Measurements from ENCODE around the gene POC1A.

DNA sequence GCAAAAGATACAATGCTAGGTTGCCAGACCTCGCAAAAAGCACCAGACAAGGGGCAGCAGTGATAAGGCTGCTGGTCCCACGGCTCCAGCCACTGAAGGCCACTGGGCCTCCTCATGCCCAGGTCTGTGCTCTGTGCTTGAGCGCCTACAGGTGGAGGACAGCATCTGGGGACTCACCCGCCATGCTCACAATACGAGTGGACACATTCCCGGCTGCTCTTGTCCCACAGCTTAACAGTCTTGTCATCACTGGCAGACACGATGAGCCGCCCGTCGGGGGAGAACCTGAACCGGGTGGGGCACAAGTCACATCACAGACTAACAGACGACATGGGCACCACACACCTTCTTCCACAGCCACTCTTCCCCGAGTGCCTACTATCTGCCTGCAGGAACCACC lies 7.4 kb downstream of the POC1A start:
- TF ChIP-seq MEF2B (IDR thresholded peaks at IDR 0.05; ENCODE audit: partially characterized antibody, poor library complexity, severe bottlenecking) (no peak), EZH2 (IDR thresholded peaks at IDR 0.05; ENCODE audit: borderline replicate concordance, control insufficient read depth, low read depth, low read length) (no peak), NR2C1 (IDR thresholded peaks at IDR 0.05) (no peak), ATF2 (IDR thresholded peaks at IDR 0.05; ENCODE audit: low read length) (no peak), KDM1A (IDR thresholded peaks at IDR 0.05; ENCODE audit: borderline replicate concordance) (no peak), GABPA (IDR thresholded peaks at IDR 0.05; ENCODE audit: low read depth) (no peak), FOXK2 (IDR thresholded peaks at IDR 0.05) (no peak)
- TF ChIP-seq, protein P1, sequence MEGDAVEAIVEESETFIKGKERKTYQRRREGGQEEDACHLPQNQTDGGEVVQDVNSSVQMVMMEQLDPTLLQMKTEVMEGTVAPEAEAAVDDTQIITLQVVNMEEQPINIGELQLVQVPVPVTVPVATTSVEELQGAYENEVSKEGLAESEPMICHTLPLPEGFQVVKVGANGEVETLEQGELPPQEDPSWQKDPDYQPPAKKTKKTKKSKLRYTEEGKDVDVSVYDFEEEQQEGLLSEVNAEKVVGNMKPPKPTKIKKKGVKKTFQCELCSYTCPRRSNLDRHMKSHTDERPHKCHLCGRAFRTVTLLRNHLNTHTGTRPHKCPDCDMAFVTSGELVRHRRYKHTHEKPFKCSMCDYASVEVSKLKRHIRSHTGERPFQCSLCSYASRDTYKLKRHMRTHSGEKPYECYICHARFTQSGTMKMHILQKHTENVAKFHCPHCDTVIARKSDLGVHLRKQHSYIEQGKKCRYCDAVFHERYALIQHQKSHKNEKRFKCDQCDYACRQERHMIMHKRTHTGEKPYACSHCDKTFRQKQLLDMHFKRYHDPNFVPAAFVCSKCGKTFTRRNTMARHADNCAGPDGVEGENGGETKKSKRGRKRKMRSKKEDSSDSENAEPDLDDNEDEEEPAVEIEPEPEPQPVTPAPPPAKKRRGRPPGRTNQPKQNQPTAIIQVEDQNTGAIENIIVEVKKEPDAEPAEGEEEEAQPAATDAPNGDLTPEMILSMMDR (IDR thresholded peaks at IDR 0.05 in 2 of 3, conservative IDR thresholded peaks at IDR 0.05 in 1 of 3; ENCODE audit: control insufficient read depth in 2 of 3, extremely low read depth in 1 of 3, insufficient read depth in 1 of 3, low read depth in 3 of 3, low read length in 3 of 3) = no peak
- TF ChIP-seq, protein P2, sequence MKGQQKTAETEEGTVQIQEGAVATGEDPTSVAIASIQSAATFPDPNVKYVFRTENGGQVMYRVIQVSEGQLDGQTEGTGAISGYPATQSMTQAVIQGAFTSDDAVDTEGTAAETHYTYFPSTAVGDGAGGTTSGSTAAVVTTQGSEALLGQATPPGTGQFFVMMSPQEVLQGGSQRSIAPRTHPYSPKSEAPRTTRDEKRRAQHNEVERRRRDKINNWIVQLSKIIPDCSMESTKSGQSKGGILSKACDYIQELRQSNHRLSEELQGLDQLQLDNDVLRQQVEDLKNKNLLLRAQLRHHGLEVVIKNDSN (IDR thresholded peaks at IDR 0.05; ENCODE audit: borderline replicate concordance, extremely low read length, insufficient read depth, low read depth, low read length) = no peak

Measured in GM12878 (cell line).